Measurements from ENCODE around the gene RNMT.
"Not testable (repeated sequence)": the region's sequence is repeated elsewhere in the genome, so short reads cannot be mapped to it uniquely, and the experiment has no call there.

The RNMT gene

DNA sequence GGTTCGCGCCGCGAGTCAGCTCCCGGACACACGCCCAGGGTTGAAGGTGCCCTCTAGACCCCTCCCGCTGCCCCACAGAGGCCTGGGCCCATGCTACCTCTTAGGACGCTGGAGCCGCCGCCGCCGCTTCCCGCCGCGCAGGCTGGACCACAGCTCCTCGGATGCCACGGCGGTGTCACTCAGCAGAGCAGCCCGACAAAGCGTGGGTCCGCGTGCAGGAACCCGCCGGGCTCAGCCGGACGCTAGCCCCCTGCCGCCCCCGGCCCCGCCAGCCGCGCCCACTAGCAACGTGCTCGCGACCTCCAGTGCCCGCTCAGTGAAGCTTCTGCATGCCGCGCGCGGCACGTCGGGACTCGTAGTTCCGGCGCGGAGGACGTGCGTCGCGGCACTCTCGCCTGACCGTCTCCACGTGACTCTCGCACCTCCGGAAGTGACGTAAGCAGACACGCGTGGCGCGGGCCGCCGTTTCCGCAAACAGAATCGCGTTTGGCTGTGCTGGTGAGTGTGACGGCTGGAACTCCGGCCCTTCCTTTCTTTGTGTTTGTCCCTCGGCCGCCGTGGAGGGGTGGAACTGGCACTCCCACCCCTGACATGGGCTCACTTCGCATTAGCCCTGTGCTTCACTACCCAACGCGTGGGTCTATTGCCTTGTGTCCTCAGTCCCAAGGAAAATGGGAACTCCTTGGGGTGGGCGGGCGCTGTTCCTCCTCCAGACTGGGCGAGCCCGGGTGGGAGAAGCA, at the start of gene RNMT, which contains the start of gene FAM210A:
Gene RNMT (plus strand): TSS at position 442 of the 740 bp plus-strand sequence. CDS start 4,845 bp downstream, outside the sequence.
Gene FAM210A (minus strand): TSS at position 327 of the 740 bp plus-strand sequence. CDS start 44,481 bp downstream, outside the sequence.
- peak; percentile 96 for DNase-seq (ENCODE audit: low spot score)

DNA sequence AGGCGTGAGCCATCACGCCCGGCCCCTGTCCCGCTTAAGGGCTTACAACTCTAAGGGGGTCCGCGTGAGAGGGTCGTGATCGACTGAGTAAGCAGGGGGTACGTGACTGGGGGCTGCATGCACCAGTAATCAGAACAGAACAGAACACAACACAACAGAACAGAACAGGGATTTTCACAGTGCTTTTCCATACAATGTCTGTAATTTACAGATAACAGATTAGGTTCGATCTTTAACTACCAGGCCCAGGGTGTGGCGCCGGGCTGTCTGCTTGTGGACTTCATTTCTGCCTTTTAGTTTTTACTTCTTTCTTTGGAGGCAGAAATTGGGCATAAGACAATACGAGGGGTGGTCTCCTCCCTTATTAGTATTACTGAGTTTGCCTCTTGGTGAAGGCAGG, 49.1 kb upstream of the RNMT start:
- not testable (repeated sequence) for DNase-seq (ENCODE audit: low spot score)

DNA sequence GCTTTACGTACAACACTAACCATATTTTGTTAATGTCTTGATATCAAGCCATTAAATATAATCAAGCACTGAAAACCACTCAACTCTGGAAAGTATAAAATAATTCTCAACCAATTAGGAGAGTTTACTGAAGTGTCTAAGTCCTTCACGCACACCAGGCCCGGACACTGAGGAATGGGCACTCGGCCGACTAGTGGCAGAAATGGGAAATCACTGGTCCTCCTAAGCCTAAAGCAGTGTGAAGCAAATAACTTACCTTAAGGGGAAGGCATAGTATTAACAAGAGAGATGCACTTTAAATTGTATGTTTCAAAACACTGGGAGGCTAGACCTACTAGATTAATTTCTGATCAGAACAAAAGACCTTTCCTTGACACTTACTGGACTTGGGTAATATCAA, 45.9 kb upstream of the RNMT start:
- peak; percentile 9 for DNase-seq (ENCODE audit: low spot score)

DNA sequence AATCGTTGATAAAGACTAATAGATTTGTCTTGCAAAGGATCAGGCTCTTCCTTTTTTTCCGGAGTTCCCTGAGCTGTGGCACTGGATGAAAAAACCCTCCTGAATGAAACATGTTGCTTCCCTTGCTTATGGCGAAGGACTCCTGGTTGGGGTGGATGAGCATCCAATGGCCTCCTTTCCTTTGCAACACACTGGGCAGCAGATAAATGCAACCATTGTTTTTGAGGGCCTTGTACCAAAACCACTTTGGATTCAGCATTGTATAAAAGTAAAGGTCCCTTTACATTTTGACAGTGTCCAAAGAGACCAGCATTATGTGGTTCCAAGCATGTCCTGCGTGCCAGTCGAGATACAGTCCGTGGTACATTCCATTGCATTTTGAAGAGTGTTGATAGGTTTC, 44.8 kb upstream of the RNMT start:
- no peak for DNase-seq (ENCODE audit: low spot score)

DNA sequence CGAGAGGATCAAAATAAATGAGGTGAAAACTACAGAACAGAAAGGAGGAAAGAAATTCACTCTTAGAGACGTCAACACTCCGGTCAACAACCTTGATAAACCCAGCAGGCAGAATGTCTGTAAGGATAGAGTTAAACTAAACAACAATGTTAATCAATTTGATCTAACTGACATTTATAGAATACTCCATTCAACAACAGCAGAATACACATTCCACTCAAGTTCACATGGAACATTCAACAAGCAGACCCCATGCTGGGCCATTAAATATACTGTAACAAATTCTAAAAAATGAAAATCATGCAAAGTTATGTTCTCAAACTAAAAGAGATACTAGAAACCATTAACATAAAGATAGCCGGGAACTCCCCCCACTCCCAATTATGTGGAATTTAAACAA, 41.9 kb upstream of the RNMT start:
- no peak for DNase-seq (ENCODE audit: low spot score)

DNA sequence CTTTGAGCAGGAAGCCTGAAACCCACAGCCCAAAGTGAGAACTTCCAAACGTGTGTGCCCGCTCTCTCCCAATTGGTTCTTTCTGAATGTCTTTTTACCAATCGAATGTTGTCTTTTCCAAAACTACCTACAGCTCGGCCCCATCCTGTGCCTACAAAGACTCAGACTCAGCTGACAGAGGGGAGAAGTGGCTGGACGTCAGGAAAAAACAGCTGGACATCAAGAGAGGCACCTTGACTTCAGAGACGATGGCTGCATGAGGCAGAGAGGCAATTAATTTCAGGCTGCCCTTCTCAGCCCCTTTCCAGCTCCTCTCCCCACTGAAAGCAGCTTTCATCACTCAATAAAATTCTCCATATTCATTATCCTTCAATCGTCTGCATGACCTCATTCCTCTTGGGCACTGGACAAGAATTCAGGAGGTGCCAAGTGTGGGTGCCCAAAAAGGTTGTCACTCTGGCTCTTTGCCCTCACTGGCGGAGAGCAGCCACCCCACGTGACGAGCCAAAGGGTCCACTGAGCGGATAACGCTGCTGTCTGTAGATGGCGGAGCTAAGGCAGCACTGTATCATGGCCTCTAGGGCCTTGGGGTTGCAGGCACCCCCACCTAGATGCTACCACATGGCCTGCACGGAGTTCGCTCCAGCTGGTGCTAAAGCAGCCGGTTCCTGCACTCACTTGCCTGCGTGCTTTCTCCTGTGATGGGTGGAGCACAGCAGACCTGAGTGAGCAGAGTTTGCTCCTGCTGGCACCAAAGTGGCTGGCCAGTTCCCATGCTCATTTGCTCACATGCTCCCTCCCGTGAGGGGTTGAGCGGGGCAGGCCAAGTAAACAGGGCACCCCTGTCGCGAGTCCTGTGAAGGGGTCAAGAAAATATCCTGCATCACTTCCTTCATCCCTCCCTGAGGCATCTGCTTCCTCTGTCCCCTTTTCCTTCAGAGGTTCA, 38.0 kb upstream of the RNMT start:
- no peak for DNase-seq (ENCODE audit: low spot score)

DNA sequence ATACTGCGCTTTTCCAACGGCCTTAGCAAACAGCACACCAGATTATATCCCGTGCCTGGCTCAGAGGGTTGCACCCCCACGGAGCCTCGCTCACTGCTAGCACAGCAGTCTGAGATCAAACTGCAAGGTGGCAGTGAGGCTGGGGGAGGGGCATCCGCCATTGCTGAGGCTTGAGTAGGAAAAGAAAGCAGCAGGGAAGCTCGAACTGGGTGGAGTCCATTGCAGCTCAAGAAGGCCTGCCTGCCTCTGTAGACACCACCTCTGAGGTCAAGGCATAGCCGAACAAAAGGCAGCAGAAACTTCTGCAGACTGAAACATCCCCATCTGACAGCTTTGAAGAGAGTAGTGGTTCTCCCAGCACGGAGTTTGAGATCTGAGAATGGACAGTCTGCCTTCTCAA, 36.4 kb upstream of the RNMT start:
- DNase-seq (ENCODE audit: low spot score), result not testable (repeated sequence)

DNA sequence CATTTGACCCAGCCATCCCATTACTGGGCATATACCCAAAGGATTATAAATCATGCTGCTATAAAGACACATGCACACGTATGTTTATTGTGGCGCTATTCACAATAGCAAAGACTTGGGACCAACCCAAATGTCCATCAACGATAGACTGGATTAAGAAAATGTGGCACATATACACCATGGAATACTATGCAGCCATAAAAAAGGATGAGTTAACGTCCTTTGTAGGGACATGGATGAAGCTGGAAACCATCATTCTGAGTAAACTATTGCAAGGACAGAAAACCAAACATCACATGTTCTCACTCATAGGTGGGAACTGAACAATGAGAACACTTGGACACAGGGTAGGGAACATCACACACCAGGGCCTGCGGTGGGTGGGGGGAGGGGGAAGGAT, 31.1 kb upstream of the RNMT start:
- not testable (repeated sequence) for DNase-seq (ENCODE audit: low spot score)

DNA sequence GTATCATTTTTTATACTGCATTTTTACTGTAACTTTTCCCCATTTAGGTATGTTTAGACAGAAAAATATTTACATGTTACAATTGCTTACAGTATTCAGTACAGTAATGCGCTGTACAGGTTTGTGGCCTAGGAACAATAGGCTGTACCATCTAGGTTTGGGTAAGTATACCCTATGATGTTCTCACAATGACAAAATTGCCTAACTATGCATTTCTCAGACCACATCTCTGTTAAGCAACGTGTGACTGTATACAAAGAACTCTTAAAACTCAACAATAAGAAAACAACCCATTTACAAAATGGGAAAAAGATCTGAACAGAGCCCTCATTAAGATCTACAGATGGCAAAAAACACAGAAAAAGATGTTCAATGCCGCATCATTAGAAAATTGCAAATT, 29.5 kb upstream of the RNMT start:
- DNase-seq (ENCODE audit: low spot score), result no peak

DNA sequence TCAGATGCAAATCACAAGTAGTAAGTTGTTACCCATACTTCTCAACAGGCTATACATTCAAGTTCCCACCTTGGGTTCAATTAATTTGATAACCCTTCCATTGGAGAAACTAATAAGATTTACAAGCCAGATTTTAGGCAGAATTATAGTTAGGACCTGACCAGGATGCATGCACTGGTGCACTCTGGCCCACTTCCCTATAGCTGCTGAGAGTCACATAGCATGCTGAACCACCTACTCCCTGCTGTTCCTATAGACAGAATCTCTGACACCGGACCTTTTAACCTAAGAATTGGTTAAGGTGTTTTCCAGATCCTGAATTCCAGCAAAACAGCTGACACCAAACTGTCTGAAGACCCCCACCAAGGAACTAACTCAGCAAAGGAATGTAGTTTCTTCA, 26.3 kb upstream of the RNMT start:
- no peak for DNase-seq (ENCODE audit: low spot score)

DNA sequence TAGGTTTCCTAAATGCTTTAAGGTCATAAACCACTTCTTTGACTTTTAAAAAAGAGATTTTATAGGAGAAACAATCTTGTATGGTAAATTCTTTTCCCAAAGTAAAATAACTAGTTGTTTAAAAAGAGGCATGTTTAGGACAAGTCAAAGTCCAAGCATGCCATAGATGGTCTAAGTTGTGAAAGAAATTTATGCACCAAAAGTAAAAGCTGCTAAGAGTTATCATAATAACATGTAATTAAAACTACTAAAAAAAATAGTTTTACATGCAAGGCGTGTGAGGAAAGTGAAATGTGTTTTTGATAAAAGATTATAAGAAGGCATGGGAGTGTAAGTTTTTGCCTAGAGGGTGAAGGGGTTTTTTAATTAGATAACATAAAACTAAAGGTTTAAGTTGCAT, 22.6 kb upstream of the RNMT start:
- no peak for DNase-seq (ENCODE audit: low spot score)

DNA sequence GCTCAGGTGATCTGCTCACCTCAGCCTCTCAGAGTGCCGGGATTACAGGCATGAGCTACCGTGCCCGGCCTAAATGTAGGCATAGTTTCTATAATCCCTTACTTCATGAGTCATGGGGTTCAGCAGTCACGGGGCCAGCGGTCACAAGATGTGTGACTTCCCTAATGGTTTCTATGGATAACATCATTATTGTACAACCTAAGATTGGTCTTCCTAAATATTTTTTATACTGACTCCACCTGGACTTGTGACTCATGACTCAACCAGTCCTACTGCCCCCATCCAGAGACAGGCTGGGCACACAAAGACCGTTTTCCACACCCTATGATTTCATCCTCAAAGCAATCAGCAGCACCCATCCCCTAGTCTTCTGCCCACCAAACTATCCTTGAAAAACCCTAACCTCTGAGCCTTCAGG, 16.1 kb upstream of the RNMT start:
- DNase-seq (ENCODE audit: low spot score), result peak; percentile 85

DNA sequence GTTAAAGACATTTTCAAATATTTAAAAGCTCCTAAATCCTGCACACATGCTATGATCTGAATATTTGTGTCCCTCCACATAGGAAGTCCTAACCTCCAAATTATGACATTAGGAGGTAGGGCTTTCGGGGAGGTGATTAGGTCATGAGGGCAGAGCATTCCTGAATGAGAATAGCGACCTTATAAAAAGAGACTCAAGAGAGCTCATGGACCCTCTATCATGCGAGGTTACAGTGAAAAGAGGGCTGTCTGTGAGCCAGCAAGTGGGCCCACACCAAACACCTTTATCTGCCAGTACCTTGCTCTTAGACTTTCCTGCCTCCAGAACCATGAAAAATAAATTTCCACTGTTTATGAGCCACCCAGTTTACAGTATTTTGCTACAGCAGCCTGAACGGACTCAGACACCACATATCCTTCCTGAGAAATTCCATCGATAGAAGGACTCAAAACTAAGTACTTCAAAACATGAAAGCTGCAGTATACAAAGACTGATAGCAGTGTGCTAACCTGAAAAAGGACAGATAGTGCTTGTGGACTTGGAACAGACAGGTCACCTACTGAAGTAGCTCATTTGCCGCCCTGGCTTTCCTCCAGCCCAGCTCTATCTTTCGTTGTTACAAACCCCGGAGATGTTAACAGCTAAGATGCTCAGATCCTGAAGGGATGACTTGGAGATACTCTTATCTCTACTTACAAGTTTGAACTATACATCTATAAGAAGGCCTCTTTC, 13.9 kb upstream of the RNMT start:
- DNase-seq (ENCODE audit: low spot score), result no peak

DNA sequence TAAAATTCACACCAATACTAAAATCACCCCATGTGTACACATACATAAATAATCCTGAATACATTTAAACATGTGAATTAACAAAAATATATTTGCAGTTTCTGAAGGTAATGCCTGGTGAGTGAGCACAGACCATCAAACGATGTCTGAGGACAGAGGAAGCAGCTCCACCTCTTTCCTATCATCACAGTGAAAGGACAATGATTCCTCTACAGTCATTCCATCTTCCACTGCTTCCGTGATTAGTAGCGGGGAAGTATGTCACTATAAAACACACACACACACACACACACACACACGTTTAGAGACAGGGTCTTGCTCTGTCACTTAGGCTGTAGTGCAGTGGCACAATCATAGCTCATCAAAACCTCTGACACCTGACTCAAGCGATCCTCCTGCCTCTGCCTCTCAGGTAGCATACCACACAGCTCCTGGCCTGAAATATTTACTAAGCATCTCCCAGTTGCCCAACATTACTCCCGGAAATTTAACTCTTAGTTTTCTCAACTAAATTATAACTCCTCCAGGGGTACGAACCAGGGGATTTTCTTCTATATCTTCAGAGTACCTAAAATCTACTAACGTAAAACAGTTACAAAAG, 12.9 kb upstream of the RNMT start:
- no peak for DNase-seq (ENCODE audit: low spot score)

DNA sequence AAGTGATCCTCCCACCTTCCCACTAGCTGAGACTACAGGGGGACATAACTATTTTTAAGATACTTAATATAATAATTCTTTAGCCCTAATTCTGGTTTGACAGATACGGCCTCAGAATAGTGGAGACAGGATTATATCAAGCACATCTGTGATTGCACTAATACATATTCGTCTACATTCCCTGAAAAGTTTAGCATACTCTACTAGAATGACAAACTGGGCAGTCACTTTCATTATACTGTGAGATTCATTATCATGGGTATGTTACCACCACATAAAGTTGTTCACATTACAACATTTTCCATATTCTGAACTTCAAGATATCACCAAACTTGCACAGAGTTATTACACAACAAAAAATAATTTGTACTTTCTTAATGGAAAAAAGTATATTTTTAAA, 11.1 kb upstream of the RNMT start:
- DNase-seq (ENCODE audit: low spot score), result no peak

DNA sequence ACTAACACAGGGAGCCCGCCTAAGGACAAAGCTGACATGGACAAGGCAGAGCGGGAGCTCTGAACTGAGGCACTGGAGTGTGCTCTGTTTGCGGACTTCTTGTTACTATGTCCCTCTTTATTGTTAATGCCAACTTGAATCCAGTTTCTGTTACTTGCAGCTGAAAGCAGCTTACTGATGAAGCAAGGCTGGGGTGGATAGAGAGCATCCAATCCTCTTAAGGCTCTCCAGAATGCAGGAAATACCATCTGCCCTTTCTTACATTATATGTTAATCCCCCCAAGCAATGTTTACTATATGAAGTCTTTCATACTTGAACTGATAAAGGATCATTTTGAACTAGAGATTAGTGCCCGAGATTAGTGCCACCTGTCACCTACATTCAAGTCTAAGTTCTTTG, 9.6 kb upstream of the RNMT start:
- no peak for DNase-seq (ENCODE audit: low spot score)

DNA sequence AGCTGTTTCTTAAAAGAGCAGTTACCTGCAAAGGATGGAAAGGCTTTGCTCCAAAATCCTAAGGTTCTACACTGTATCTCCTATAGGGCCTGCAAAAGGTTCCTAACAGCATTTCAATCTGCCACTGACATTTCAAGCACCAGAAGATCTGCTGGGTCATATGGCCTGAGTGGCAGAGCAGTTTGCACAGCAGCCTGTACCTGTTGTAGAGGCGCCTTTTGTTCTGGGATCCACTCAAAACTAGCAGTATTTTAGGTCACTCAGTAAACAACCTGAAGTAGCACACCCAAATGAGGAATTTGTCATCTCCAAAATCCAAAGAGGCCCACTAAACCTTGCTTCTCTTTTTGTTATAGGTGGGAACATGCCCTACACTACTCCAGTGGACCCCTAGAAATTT, 6.3 kb upstream of the RNMT start:
- no peak for DNase-seq (ENCODE audit: low spot score)

DNA sequence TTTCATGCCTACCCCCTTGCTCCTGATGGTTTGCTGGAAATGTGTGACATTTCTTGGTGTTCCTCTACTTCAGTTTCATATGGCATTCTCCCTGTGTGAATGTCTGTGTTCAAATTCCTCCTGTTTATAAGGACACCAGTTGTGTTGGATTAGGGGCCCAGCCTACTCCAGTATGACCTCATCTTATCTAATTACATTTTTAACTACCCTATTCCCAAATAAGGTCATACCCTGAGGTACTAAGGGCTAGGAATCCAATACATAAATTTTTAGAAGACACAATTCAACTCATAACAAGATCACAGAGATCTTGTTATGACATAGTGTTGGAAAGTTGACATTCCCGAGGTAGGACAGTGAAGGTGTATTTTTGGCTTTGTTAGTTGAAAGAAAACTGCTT, 5.6 kb upstream of the RNMT start:
- DNase-seq (ENCODE audit: low spot score), result no peak

DNA sequence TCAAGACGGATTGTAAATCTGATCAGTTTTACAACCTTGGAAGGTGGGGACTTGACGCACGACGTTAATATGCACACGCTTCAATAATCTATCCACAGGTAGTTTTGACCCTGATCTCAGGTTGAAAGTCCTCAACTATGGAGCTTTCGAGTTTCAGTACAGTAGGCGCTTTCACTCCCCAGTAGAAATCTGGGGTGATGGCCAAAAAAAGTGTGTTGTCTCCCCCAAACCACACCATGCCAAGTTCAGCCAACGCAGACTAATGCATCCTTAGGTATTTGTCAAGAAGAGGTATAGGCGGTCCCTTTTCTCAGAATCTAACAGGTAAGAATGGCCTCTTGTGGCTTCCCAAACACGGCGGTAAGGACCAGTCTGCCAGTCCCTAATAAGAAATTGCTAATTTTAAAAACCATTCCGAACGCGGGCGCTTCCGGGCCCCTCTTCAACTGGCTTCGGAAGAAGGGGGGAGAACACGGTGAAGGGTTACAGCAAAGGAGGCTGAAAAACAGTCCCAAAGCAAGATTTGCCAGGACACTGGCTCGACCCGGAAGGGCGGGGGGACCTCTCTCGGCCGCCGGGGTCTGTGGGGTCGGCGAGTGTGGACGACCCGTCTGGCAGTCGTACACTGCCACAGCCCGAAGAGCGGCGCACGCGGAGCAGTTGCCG, 774 bp upstream of the RNMT start:
- peak; percentile 23 for DNase-seq (ENCODE audit: low spot score)

DNA sequence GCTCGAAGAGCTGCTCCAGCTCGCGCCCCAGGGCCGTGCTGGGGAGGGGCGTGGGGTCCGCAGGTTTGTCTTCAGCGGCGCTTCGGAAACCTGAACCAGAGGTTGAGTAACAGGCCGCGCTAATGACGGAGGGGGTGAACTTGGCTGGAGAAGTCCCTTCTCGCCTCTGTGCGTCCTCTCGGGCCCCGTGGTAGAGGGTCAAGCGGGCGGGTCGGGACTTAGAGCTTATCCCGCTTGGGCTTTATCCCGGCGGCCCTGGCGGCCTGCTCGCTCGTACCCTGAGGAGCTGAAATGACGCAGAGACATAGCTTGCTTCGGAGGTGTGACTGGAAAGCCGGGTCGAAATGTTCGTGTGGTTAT, 479 bp downstream of the RNMT start:
- peak; percentile 5 for DNase-seq (ENCODE audit: low spot score)

DNA sequence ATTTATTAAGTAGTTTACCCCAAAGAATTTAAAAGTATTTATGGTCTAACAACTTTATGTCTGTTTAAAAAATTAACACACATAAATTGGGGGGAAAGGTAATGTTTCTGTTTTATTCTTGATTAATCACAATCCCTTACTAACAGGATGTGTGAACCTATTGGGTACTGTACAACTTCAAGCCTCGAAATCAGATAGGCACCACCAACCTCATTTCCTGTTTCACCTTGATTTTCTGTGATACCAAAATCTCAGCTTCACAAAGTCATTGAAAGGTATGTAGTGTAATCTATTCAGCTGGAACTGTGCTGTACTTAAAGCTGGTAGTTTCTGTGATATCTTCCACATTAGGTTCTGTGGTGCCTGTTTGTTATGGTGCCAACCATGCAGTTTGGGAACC, 4.0 kb downstream of the RNMT start:
- no peak for DNase-seq (ENCODE audit: low spot score)

DNA sequence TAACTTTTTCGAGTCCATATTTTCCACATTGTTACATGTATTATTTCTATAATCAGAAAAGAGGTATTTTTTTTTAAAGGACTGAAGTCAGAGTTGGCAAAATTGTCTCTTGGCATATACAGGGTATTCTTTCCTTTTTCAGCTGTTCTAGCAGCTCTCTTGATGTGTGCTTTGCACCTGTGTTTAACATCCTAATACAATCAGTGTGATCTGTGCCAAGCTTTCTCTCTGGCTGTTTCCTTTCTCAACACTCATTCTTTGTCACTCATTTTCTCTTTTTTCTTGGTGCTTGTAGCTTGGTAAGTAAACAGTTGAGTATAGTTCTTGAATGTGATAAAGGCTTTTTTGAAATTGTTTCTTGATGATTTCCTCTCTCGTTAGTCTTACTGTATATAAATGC, 9.2 kb downstream of the RNMT start:
- no peak for DNase-seq (ENCODE audit: low spot score)
